CD14-positive monocyte (primary cell): ENCODE results near the gene GABRD. TPM values are rescaled to one million over a fixed set of nuclear protein-coding genes. Genes with fewer than 3 reads are reported as not detected.

Experiments
- DNase-seq, 3 donors: peaks; one replicate each; pipeline ENCODE4 v3.0.0-alpha.2; 2011 to 2022
- H2AFZ ChIP-seq: 2 replicates; pipeline ENCODE4 v1.6.0; 2012; ENCODE audit warnings: mild to moderate bottlenecking, low read depth, low read length, inconsistent platforms; ENCODE audit not compliant: insufficient read depth, poor library complexity, severe bottlenecking
- H3K27ac ChIP-seq, 2 donors: 1 replicate in 1 of 2; 2 replicates in 1 of 2; pipeline ENCODE4 v1.5.1; 2012 to 2013; ENCODE audit warnings: low read length in 2 of 2, control low read depth in 1 of 2, inconsistent platforms in 1 of 2, low read depth in 1 of 2, mild to moderate bottlenecking in 1 of 2
- H3K27me3 ChIP-seq, 2 donors: one replicate each; pipeline versions ENCODE4 v1.6.0 to v1.6.1; 2011 to 2013; ENCODE audit warnings: low read length in 2 of 2; ENCODE audit not compliant: control insufficient read depth in 2 of 2, insufficient read depth in 2 of 2
- H3K36me3 ChIP-seq, 2 donors: replicated peaks in 1 of 2; 1 replicate in 1 of 2; 2 replicates in 1 of 2; pipeline versions ENCODE4 v1.5.1 to v1.6.1; 2012 to 2013; ENCODE audit warnings: low read length in 2 of 2, control low read depth in 1 of 2, inconsistent platforms in 1 of 2, mild to moderate bottlenecking in 1 of 2; ENCODE audit not compliant: insufficient read depth in 2 of 2, control insufficient read depth in 1 of 2
- H3K4me1 ChIP-seq, 2 donors: 1 replicate in 1 of 2; 2 replicates in 1 of 2; pipeline versions ENCODE4 v1.5.1 to v1.6.1; 2012 to 2013; ENCODE audit warnings: low read length in 2 of 2, control low read depth in 1 of 2, inconsistent platforms in 1 of 2, mild to moderate bottlenecking in 1 of 2, moderate library complexity in 1 of 2; ENCODE audit not compliant: insufficient read depth in 2 of 2, control insufficient read depth in 1 of 2
- H3K4me2 ChIP-seq: replicated peaks from 2 replicates; pipeline ENCODE3; 2012; ENCODE audit warnings: low read length, moderate library complexity, mild to moderate bottlenecking; ENCODE audit not compliant: poor library complexity, severe bottlenecking; ENCODE audit errors: extremely low read depth
- H3K4me3 ChIP-seq, 3 experiments: fragments of 200-600 bp in 1 of 3; sonication (generic) in 1 of 3; replicated peaks in 1 of 3; 1 replicate in 2 of 3; 2 replicates in 1 of 3; pipeline ENCODE4 v1.5.1; 2011 to 2013; ENCODE audit warnings: low read length in 3 of 3, mild to moderate bottlenecking in 3 of 3, control low read depth in 2 of 3, low read depth in 2 of 3, inconsistent platforms in 1 of 3, moderate library complexity in 1 of 3
- H3K79me2 ChIP-seq: 2 replicates; pipeline ENCODE4 v1.6.0; 2012; ENCODE audit warnings: mild to moderate bottlenecking, control low read depth, inconsistent platforms, low read length, moderate library complexity; ENCODE audit not compliant: insufficient read depth
- H3K9ac ChIP-seq: 2 replicates; pipeline ENCODE4 v1.6.0; 2017; ENCODE audit warnings: low read length, mild to moderate bottlenecking; ENCODE audit not compliant: insufficient read depth, poor library complexity, severe bottlenecking
- H3K9me3 ChIP-seq, 2 donors: replicated peaks in 1 of 2; 1 replicate in 1 of 2; 2 replicates in 1 of 2; pipeline versions ENCODE4 v1.5.1 to v1.6.1; 2012 to 2013; ENCODE audit warnings: low read length in 2 of 2, control low read depth in 1 of 2; ENCODE audit not compliant: control insufficient read depth in 1 of 2, insufficient read depth in 1 of 2
- H4K20me1 ChIP-seq: 2 replicates; pipeline ENCODE4 v1.6.0; 2012; ENCODE audit warnings: mild to moderate bottlenecking, low read length, control low read depth, moderate library complexity; ENCODE audit not compliant: insufficient read depth
- H3K27ac Mint-ChIP-seq, 7 donors: one replicate each; pipeline ENCODE4 v1.8.0; 2020; ENCODE audit warnings: mild to moderate bottlenecking in 7 of 7, mixed read lengths in 7 of 7, moderate library complexity in 6 of 7, inconsistent platforms in 2 of 7
- H3K27me3 Mint-ChIP-seq, 3 donors: one replicate each; pipeline ENCODE4 v1.8.0; 2021 to 2022; ENCODE audit warnings: low read depth in 3 of 3, mild to moderate bottlenecking in 3 of 3, mixed read lengths in 3 of 3, moderate library complexity in 3 of 3, inconsistent platforms in 1 of 3
- H3K36me3 Mint-ChIP-seq, 2 donors: one replicate each; pipeline ENCODE4 v1.8.0; 2020; ENCODE audit warnings: mixed read lengths in 2 of 2, inconsistent platforms in 1 of 2, mild to moderate bottlenecking in 1 of 2
- H3K4me1 Mint-ChIP-seq: one replicate; pipeline ENCODE4 v1.8.0; 2020; ENCODE audit warnings: mild to moderate bottlenecking, mixed read lengths
- H3K4me3 Mint-ChIP-seq, 2 donors: one replicate each; pipeline ENCODE4 v1.8.0; 2020; ENCODE audit warnings: mild to moderate bottlenecking in 2 of 2, mixed read lengths in 2 of 2, moderate library complexity in 1 of 2
- H3K9me3 Mint-ChIP-seq, 7 donors: one replicate each; pipeline ENCODE4 v1.8.0; 2020 to 2022; ENCODE audit warnings: mixed read lengths in 7 of 7, mild to moderate bottlenecking in 6 of 7, moderate library complexity in 6 of 7, inconsistent platforms in 2 of 7
- CTCF ChIP-seq: fragments of 200-600 bp; IDR thresholded peaks from one replicate; pipeline ENCODE4 v1.8.0; 2022; ENCODE audit warnings: antibody characterized with exemption, mild to moderate bottlenecking
- WGBS: methylation state at CpG from one replicate; pipeline ENCODE4 v1.1.5; 2013; ENCODE audit warnings: missing lambda C conversion rate; ENCODE audit not compliant: insufficient coverage; 5-methylcytosine and 5-hydroxymethylcytosine counted together
- intact Hi-C, 2 donors: fragments of 100-400 bp; cut with micrococcal nuclease; formaldehyde crosslinking; loops; one replicate each; pipeline versions ENCODE4 v1.15.0 to v1.15.1; 2023
- polyA plus RNA-seq, 3 donors: library from polyadenylated mRNA; depleted of rRNA in 1 of 3; unstranded in 2 of 3; stranded (reverse) in 1 of 3; fragments of 300-500 nt in 2 of 3; fragments of >200 nt in 1 of 3; fragmentation: Illumina TruSeq in 2 of 3; gene quantifications; 1 replicate in 2 of 3; 2 replicates in 1 of 3; pipeline ENCODE4 v1.2.3, GENCODE V29; 2012 to 2021

GABRD gene
- polyA plus RNA-seq, 3 donors, result not detected

GRCh38 chr1:2055911-2056575, 36.9 kb downstream of the GABRD start:
- Mint-ChIP-seq H3K9me3 (peaks cover 0 to 2% (median 0%) of the 10 kb centered on the region in 7 donors), H3K4me1 (no peaks in the 10 kb centered on the region), H3K27ac (no peak overlapping the region), H3K4me3 (no peak overlapping the region), H3K36me3 (no peaks in the 10 kb centered on the region), H3K27me3 (peaks cover 17 to 26% (median 21%) of the 10 kb centered on the region in 3 donors)
- Histone ChIP-seq H3K4me2 (no peak overlapping the region), H3K27ac (no peak overlapping the region), H3K9ac (no peak overlapping the region), H4K20me1 (no peaks in the 10 kb centered on the region), H3K4me3 (no peak overlapping the region), H3K36me3 (no peaks in the 10 kb centered on the region), H2AFZ (no peak overlapping the region), H3K79me2 (no peaks in the 10 kb centered on the region), H3K9me3 (no peaks in the 10 kb centered on the region), H3K4me1 (no peaks in the 10 kb centered on the region), H3K27me3 (peaks cover 0 to 11% of the 10 kb centered on the region in 2 donors)
- intact Hi-C loops, result no loop called here
- 96% methylated on average over 25 of the region's 29 CpGs for WGBS
- no peak for DNase-seq
- TF ChIP-seq CTCF, result no peak

- WGBS, result 96% methylated on average over 19 of the region's 25 CpGs
- H3K4me1 Mint-ChIP-seq, result no peaks in the 10 kb centered on the region
- H3K36me3 ChIP-seq, result no peaks in the 10 kb centered on the region
Observed at GRCh38 chr1:2056955-2057590, 37.9 kb downstream of the GABRD start.

More at GRCh38 chr1:2056955-2057590, 37.9 kb downstream of the GABRD start:
- no peak for TF ChIP-seq CTCF
- Mint-ChIP-seq H3K36me3 (no peaks in the 10 kb centered on the region), H3K27ac (no peak overlapping the region), H3K9me3 (peaks cover 0 to 2% (median 0%) of the 10 kb centered on the region in 7 donors), H3K27me3 (peaks cover 10 to 16% (median 11%) of the 10 kb centered on the region in 3 donors), H3K4me3 (no peak overlapping the region)
- intact Hi-C loops, result no loop called here
- Histone ChIP-seq H3K27me3 (peaks cover 0 to 1% of the 10 kb centered on the region in 2 donors), H3K9ac (no peak overlapping the region), H3K4me3 (no peak overlapping the region), H4K20me1 (no peaks in the 10 kb centered on the region), H3K4me1 (no peaks in the 10 kb centered on the region), H3K27ac (no peak overlapping the region), H3K79me2 (no peaks in the 10 kb centered on the region), H3K9me3 (no peaks in the 10 kb centered on the region), H2AFZ (no peak overlapping the region), H3K4me2 (no peak overlapping the region)
- DNase-seq, result no peak
